HuH-7 (cell line): ENCODE data around the gene TPRG1.
A peak's percentile ranks its signal among the peaks of the same experiment; 100 is the strongest.

Experiments used
- DNase-seq: peaks from one replicate; pipeline ENCODE4 v3.0.0; 2011; ENCODE audit warnings: low spot score

The TPRG1 gene

DNA sequence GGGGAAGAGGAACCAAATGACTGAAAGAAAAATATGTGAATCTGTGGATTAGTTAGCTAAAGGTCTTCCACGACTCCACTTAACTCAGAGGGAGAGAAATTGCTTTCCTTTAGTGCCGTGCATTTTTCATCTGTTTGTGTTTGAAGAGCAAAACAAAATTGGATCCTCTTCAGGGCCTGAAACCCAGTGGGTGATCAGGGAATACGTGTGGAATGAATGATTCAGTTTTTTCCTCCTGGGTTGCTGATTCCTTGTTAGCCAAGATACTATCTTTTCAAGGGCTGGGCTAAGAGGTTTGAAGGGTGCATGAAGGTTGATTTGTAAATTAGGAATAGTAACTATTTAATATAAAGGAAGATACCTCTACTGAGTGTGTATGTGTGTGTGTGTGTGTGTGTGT, 61.0 kb downstream of the TPRG1 start:
- DNase-seq, result no peak

DNA sequence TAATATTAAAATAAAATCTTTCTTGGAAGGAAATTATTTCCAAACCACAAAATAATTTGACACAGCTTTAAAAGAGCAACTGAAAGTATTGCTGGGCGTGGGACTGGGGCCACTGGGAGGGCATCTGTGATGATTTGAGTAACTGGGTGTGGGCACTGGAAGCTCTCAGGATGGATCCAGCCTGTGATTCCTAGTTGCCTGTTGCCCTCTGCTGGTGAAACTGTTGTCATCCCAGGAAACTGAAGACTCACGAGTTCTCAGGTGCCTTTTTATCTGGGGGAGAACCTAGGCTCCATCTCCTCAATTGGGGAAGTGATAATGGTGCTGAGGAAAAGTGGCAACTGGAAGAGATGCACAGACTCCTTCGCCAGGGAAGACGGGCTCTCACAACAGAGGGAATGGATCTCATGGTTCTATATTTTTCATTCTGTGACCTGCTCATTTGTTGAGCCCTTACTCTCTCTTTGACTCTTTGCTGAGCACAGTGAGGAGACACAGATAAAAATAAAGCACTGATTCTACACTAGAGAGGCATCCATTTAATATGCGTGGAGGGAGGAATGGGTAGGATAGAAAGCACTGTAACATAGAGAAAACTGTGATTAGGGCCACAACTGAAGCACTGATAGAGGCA, 61.6 kb downstream of the TPRG1 start:
- DNase-seq, result peak; percentile 60

DNA sequence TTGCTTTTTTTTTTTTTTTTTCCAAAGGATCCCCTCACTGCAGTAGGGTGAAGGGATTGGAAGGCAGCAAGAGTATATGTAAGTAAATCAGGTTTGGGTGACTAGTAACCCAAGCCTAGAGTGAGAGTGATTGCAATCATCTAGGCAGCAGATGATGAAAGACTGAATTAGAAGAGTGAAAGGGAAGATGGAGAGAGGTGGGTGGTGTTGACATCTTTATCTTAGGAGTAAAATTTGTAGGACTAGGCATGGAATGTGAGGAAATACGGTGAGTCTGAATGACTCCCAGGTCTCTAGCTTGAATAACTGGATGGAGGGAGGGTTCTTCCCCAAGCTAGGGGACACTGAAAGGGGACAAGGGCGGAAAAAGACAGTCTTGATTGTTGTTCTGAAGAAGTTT, 63.4 kb downstream of the TPRG1 start:
- DNase-seq, result no peak

DNA sequence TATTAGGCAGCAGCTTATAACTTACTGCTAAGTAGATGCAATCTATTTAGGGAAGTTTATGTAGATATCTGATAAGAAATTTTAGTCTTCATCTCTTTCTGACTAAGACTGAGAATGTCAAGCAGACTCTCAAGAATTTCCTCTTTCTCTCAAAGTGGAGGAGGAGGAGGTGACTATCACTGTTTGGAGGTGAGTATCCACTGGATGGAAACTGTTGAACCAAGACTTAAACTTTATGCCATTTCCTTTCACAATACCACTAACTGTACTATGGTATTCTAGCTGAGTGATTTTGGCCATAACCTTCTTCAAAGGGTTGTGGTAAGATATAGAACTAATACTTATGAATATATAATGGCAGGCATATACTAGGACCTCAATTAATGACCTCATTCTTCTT, 64.6 kb downstream of the TPRG1 start:
- no peak for DNase-seq

DNA sequence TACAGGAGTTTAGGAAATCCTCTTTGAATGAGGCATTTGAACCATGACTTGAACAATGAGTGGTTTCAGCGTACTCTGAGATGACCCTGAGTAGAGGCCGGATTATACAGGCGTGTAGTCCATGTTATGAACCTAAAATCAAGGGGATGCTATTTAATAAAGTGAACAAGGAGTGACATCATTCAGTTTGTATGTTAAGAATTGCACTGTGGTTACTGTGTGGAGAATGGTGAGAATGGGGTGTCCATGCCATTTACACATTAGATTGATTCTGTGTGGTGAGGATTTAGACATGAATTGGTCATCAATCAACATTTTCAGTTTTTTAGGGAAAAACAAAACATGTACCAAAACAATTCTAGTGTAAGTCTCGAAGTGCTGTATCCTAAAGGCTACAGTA, 65.8 kb downstream of the TPRG1 start:
- DNase-seq, result no peak

DNA sequence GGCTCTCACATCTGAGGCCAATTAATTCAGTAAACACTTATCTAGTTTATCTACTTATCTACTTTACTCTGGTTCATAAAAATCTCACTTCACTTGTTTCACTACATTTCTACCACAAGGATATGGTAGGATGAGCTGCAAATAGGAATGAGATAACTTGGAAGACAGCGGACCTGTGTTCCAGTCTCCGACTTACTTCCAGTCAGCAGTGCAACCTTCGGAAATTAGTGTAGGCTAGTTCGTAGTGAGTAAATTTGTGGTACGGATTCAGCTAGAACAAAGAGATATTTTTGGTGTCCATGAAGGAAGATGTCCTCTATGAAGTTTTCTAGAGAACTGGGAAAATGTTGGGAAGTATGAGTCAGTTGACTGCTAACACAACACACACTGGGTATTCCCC, 66.3 kb downstream of the TPRG1 start:
- no peak for DNase-seq

DNA sequence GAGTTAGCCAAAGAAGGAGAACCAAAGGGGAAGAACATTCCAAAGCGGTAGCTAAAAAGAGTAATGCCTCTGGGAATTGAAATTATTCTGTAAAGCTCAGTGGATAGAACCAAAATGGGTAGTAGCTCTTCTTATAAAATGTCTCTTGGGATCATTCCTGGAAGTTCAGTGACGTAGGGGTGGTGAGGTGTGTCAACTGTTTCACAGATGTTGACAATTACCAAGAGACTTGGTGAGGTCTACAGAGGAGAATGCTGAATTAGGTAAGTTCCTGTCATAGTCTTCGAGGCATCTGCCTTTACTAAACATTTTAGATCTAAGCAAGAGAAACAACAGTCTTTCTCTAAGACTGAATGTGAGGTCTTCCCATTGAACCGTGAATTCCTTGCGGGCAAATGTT, 67.8 kb downstream of the TPRG1 start:
- DNase-seq, result no peak

DNA sequence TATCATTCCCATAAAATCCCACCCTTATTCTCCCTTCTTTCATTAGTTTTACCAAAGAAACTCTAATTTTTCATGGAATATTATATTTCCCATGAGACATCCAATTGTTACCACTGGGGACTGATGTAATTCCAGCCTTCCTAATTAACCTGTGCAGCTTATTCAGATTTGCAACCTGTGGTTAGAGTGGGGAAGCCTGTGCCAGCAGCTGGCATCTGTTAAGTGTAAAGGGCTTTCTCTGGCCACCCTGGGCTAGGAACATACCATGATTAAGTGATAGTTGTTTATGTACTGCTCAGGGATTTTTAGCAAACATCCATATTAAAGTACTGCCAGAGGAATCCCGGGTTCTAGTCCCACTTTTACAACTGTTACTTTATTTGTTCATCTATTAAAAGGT, 78.2 kb downstream of the TPRG1 start:
- no peak for DNase-seq

DNA sequence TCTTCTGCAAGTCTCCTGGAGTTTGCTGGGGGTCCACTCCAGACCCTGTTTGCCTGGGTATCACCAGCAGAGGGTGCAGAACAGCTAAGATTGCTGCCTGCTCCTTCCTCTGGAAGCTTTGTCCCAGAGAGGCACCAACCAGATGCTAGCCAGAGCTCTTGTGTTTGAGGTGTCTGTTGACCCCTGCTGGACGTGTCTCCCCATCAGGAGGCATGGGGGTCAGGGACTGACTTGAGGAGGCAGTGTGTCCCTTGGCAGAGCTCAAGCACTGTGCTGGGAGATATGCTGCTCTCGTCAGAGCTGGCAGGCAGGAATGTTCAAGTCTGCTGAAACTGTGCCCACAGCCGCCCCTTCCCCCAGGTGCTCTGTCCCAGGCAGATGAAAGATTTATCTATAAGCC, 86.5 kb downstream of the TPRG1 start:
- no peak for DNase-seq

DNA sequence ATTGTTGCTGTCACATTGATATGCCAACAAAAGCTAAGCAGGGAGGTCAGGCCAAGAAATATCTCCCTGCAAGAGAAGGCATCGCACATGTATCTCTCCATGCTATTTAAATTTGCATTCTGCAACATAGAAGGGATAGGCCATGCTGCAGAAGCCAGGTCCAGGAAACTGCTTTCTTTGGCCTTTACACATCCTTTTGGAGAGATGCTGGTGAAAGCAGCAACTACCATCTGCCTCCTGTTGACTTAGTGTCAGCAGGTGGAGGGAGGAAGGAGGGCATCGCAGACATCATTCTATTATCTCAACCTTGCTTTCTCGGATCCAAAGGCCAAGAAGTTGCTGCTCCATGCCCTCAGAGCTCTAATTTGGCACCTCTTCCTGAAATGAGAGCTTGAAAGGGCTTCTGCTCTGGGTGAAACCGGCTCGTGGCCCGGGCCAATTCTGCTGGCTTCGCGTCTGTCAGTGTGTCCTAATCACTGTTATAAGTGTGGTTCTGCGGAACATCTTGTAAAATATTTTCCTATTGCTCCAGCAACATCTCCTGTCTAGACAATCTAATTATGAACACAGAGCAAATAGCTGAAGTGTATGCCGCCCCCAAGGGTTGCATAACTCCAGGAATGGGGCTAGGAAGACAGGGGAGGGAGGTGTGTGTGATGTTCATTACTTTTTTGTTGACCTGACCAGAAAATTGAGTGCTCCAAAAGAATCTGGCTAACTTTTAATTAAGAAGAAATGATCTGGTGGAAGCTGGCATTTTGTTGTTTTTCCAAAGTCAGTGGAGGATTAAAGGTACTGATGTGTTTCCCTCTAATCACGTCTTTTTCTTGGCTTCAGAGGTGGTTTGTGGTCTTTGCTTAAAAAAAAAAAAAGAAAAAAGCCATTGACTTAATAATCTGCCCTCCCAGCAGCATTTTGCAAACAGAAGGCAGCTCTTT, 89.1 kb downstream of the TPRG1 start:
- DNase-seq, result no peak

DNA sequence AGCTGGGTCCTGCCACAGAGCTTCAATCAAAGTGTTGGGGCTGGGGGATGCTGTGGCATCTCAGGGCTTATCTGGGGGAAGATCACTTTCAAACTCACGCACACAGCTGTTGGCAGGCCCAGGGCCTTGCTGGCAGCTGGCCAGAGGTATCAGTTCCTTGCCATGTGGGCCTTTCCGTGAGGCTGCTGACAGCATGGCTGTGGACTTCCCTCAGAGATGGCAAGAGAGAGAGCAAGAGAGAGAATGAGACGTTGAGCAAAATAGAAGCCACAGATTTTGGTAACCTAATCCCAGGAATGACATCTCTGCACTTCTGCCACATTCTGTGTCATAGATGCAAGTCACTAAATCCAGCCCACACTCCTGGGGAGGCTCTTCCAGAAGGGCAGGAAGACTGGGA, 91.0 kb downstream of the TPRG1 start:
- no peak for DNase-seq

DNA sequence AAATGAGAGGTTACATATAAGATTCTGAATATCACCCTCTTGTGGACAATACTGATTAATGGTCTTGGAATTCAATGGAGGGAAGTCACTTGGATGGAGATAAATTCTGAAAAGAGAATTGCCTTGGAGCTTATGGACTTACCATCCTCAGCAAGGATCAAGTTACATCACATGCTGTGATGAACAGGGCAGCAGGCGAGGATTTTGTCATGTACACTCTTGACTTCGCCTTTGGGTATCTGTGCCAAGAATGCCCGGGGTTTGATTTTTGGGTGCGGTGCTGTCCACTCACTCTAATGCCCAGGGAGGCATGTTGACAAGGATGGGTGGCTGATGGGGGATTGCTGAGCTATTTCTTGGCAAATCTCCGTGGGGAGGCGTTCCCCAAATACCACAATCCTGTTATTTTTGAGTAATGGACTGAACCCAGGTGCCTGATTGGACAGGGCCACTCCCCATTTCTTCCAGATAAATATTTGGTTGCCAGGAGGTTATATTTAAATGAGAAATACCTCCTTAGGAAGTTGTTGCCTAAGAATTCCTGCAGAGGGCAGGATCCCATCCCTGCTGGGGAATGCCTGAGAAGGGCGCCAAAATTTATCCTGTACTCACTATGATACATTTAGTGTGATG, 96.3 kb downstream of the TPRG1 start:
- DNase-seq, result peak; percentile 10

DNA sequence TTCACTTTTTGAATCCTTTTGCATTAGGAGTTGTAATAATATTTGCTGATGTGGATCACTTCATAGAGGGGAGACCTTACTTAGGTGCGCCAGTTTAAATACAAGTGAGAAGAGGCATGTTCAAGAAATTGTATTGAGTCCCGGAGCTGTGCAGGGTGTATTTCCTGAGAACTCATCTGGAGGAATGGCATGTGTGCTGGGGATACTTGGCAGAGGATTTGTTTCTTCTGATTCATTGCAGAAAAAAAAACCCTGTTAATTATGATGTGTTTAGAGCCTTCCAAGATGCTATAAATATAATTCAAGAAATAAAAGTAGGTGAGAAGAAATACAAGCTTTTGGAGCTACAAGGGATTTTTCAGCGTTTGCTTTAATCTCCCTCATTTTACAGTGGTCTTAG, 97.6 kb downstream of the TPRG1 start:
- no peak for DNase-seq

DNA sequence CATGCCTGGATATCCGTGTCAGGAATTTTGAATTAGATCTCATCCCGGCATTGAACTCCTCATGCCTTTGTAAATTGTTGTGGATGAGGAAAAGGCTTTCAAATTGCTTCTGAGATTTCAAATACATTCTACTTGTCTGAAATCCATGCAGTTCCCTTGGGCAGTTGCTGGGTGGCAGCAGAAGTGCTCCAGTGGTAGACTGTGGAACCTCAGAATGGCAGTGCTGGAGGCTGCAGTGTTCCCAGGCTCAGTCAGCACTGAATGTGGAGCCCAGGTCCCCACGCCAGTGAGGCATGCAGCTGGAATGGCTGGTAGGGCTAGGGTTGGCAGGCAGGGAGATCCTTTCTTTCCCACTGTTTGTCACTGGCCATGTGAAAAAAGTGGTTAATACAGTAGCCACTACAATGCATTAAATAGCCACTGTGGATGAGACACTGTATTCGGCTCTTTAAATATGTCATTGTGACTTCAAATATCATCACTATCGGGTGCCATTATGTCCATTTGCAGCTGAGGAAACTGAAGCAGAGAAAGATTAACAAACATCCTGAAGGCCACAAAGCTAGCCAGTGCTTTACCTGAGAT, 98.6 kb downstream of the TPRG1 start:
- peak; percentile 63 for DNase-seq

DNA sequence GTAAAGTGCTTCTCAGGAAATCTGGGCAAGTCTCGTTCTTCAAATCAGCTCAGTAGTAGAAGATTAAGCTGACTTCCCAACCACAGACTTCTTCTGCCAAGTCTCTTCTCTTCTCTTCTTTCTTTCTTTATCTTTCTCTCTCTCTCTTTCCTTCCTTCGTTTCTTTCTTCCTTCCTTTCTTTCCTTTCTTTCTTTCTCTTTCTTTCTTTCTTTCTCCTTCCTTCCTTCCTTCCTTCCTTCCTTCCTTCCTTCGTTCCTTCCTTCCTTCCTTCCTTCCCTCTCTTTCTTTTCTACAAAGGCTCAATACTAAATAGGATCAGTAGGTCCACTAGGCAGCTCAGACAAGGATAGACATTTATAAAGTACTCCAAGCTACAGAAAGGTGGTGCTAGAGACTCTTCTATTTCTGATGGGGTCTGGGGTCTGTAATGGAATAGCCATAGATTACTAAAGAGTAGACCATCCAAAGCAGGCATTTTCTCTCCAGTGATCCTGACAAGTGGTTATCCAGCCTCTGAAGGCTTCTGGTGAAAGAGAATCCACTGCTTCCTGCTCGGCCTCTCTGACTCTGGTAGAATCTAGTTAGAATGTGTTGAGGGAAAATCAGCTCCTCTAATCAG, 100.8 kb downstream of the TPRG1 start:
- DNase-seq, result peak; percentile 17

DNA sequence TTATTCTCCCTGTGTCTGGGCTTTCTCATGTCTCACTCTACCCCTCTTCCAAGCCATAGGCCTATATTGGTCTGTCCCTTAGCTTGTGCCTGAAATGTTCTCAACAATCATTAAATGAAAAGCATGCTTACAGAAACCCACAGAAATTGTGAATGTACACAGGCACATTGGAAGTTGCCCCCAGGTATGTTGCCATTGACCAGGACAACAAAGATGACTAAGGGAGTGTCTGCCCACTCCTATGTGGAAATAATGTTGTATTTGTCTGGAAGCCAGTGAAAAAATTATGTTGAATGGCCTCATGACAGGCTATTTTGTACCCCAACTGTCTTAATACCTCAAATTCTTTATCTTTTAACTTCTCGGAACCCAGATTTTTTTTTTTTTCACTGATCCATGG, 102.0 kb downstream of the TPRG1 start:
- DNase-seq, result no peak

DNA sequence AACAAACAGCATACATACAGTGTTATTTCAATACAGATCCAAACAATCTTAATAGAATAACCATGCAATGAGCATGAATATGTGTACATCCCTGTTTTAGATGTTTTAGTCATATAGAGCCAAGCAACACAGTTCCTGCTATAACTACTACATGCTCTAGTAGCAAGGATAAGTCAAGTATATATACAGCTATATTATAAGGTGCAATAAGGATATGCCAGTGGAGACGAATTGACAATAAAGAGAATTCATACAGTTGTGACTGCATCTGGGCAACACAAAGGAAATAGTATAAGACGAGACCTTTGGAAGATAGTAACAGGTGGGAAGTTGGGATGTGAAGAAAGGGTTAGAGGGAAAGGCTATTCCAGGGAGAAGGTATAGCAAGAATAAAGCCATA, 103.4 kb downstream of the TPRG1 start:
- no peak for DNase-seq

DNA sequence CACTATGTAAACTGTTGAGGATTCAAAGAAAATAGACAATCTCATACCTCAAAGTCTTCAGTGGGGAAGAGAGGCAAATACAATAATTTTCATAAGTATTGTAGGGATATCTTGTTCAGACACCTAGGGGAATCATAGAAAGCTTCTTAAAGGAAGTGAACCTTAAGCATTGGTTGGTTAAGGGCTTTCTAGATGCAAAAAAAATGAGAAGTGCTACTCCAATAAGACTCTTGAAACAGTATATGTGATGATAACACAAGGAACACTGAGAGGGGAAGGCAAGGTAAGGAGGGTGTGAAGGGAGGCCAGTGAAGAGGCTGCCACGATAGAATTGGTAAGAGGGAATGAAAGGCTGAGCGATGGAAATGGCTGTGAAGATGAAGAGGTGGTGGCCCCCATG, 104.1 kb downstream of the TPRG1 start:
- no peak for DNase-seq

DNA sequence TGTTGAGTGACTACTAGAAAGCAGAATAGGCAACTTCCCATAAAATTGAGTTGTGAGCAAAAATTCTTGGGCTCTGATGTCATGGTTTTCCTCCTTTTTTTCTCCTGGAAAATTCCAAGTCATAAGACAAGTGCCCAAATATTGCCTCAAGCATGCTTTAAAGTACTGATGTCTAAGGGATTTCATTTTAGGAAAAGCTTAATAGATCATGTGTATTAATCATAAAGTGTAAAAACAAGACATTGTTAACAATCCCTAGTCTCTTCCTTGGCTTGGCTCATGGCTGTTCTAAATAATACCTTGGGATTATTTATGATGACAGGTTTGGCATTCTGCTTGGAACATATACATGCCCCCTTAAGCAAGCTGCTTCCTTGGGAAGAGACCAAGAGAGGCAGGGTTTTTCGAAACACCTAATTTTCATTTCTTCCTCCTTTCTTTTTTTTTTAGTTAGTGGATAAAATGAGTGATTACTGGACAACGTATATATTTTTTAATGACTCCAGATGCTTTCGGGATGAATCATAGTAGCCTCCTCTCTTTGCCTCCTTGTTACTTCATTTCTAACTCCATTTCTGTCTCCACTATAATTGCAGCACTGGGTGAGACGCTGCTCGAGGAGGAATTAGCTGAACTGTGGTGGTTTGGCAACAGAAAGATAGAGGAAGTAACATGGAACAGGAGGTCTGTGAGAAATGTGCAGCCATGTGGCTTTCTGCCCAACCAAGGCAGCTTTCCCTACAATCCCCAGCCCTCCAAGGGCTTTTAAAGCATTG, 104.9 kb downstream of the TPRG1 start:
- no peak for DNase-seq

DNA sequence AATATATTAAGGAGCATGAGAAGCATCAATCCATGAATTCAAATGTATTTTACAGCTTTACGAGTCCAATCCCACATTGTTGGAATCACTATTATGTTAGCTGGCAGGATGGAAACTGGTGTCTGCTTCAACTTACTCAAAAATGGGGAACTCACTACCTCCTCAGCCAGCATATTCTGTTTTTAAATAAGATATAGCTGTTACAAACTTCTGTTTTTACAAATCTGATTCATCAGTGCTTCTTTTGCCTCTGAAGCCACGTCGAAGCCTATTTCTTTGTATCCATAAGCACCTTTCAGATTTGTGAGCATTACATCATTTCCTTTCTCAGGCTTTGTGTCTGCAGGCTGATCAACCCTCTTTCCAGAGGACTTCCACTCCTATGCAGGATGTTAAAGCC, 105.9 kb downstream of the TPRG1 start:
- no peak for DNase-seq

DNA sequence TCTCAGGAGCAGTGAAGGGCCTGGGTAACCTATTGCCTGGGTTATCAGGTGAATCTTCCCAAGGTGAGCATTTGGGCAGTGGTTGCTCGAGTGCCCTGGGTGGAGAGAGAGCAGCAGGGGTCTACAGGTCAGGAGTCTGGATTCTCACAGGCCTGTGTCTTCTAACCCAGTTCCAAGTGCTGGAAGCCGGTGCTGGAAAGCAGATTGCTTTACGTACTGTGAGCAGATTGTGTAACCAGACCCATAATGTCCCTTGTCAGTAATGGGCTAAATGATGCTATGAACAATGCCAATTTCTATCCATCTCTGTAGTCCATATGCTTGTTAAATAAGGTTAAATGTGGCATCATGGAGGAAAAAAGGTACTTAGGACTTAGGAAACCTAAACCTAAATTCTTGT, 106.5 kb downstream of the TPRG1 start:
- no peak for DNase-seq

DNA sequence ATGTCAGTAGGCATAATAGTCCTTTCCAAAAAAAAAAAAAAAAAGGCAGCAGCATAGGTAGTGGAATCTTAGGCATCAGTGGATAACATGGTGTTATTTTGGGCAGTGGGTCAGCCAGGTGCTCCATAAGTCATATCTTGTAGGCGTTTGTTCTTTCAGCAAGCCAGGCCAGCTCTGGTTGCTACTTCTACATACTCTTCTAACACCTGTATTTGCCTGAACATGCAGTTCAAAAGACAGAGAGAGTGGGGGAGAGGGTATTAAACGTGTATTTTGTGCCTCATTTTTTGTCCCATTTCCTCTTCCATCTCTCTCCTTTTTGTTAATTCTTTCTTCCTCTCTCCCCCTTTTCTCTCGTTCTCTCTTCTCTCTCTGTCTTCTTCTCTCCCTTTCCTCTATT, 110.4 kb downstream of the TPRG1 start:
- no peak for DNase-seq
